OCI-LY1 (cell line): ENCODE data around the gene KRTAP22-1.

ENCODE experiments used
- H2AFZ ChIP-seq: fragments of 200-600 bp; sonication (generic), shearing (Covaris generic); 2 replicates; pipeline ENCODE4 v1.6.0; 2014; ENCODE audit warnings: antibody characterized with exemption, mild to moderate bottlenecking, low read length
- H3F3A ChIP-seq: fragments of 200-600 bp; sonication (generic), shearing (Covaris generic); 2 replicates; pipeline ENCODE4 v1.6.0; 2014; ENCODE audit warnings: mild to moderate bottlenecking, antibody characterized with exemption, low read length, moderate library complexity; ENCODE audit not compliant: insufficient read depth
- H3K27ac ChIP-seq: fragments of 200-600 bp; sonication (generic); 2 replicates; pipeline ENCODE4 v1.5.1; 2014; ENCODE audit warnings: low read length, mixed run types, mild to moderate bottlenecking, low read depth; ENCODE audit not compliant: poor library complexity, severe bottlenecking
- H3K27me3 ChIP-seq: fragments of 200-600 bp; sonication (generic); 2 replicates; pipeline ENCODE4 v1.6.0; 2014; ENCODE audit warnings: antibody characterized with exemption, mild to moderate bottlenecking, low read length, moderate library complexity; ENCODE audit not compliant: insufficient read depth
- H3K36me3 ChIP-seq: fragments of 200-600 bp; sonication (generic); 2 replicates; pipeline ENCODE4 v1.6.1; 2014; ENCODE audit warnings: mild to moderate bottlenecking, antibody characterized with exemption, low read length, moderate library complexity, mixed read lengths; ENCODE audit not compliant: insufficient read depth
- H3K4me1 ChIP-seq: fragments of 200-600 bp; sonication (generic); 2 replicates; pipeline ENCODE4 v1.5.1; 2014; ENCODE audit warnings: mild to moderate bottlenecking, low read length, moderate library complexity; ENCODE audit not compliant: insufficient read depth, severe bottlenecking
- H3K4me2 ChIP-seq: fragments of 200-600 bp; sonication (generic), shearing (Covaris generic); 2 replicates; pipeline ENCODE4 v1.6.1; 2014; ENCODE audit warnings: low read length
- H3K4me3 ChIP-seq: fragments of 200-600 bp; sonication (generic); 2 replicates; pipeline ENCODE4 v1.5.1; 2014; ENCODE audit warnings: low read length, low read depth, mild to moderate bottlenecking, mixed read lengths; ENCODE audit not compliant: poor library complexity, severe bottlenecking
- H3K79me2 ChIP-seq: fragments of 200-600 bp; shearing (Covaris generic); 2 replicates; pipeline ENCODE4 v1.6.1; 2016; ENCODE audit warnings: mixed run types, low read length, mixed read lengths; ENCODE audit not compliant: insufficient read depth
- H3K9ac ChIP-seq: fragments of 200-600 bp; sonication (generic), shearing (Covaris generic); 2 replicates; pipeline ENCODE4 v1.6.1; 2014; ENCODE audit warnings: mild to moderate bottlenecking, low read length, mixed read lengths
- H3K9me2 ChIP-seq: fragments of 200-600 bp; sonication (generic), shearing (Covaris generic); 2 replicates; pipeline ENCODE4 v1.6.1; 2014; ENCODE audit warnings: low read depth, mild to moderate bottlenecking, low read length, mixed read lengths
- H3K9me3 ChIP-seq: fragments of 200-600 bp; shearing (Covaris generic); 2 replicates; pipeline ENCODE4 v1.6.1; 2014; ENCODE audit warnings: low read length, mixed read lengths
- H4K20me1 ChIP-seq: fragments of 200-600 bp; sonication (generic), shearing (Covaris generic); 2 replicates; pipeline ENCODE4 v1.6.0; 2016; ENCODE audit warnings: mild to moderate bottlenecking, low read length; ENCODE audit not compliant: insufficient read depth
- CTCF ChIP-seq: fragments of 200-600 bp; sonication (generic), shearing (Covaris generic); IDR thresholded peaks from 2 replicates; pipeline ENCODE4 v1.5.1; 2017; ENCODE audit warnings: mild to moderate bottlenecking, antibody characterized with exemption, low read length, moderate library complexity, mixed read lengths
- EZH2 ChIP-seq: fragments of 200-600 bp; sonication (generic), shearing (Covaris generic); IDR thresholded peaks from 2 replicates; pipeline ENCODE4 v1.8.0; 2017; ENCODE audit warnings: borderline replicate concordance, mixed run types, mild to moderate bottlenecking, antibody characterized with exemption, low read length, moderate library complexity, mixed read lengths

The KRTAP22-1 gene

DNA sequence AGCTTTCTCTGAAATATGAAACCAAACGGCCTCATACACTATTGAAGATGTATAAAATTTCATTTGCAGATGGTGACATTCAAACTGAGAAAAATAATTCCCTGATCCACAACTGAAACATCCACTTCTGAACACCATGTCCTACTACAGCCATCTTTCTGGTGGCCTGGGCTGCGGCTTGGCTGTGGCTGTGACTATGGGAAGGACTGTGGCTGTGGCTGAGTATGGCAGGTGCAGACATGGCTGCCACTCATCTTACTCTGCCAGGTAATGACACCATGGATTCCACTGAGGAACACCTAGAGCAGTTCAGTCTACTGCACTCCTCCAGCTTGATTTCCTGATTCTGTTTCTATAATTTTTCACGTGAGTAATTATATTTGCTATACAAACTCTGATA lies 19.6 kb downstream of the KRTAP22-1 start, which contains the start of gene KRTAP20-4:
Gene KRTAP20-4 (plus strand): TSS at position 106 of the 400 bp plus-strand sequence.
- H4K20me1 ChIP-seq: no peaks in the 10 kb centered on the region
- H3K27ac ChIP-seq: no peak within 1 kb of the TSS
- no peaks in the 10 kb centered on the region for H3K9me3 ChIP-seq
- H2AFZ ChIP-seq: no peak within 1 kb of the TSS
- TF ChIP-seq CTCF (no peak), EZH2 (no peak)
- H3F3A ChIP-seq: no peaks in the 10 kb centered on the region
- no peaks in the 10 kb centered on the region for H3K36me3 ChIP-seq
- no peak within 1 kb of the TSS for H3K9ac ChIP-seq
- H3K4me1 ChIP-seq: no peaks in the 10 kb centered on the region
- H3K79me2 ChIP-seq: no peaks in the 10 kb centered on the region
- no peak within 1 kb of the TSS for H3K4me3 ChIP-seq
- no peaks in the 10 kb centered on the region for H3K27me3 ChIP-seq
- H3K9me2 ChIP-seq: no peaks in the 10 kb centered on the region
- no peak within 1 kb of the TSS for H3K4me2 ChIP-seq

GRCh38 chr21:30623362-30623761 lies 22.5 kb downstream of the KRTAP22-1 start:
- Histone ChIP-seq H3K27me3 (no peaks in the 10 kb centered on the region), H3K9ac (no peak overlapping the region), H3K4me3 (no peak overlapping the region), H3K4me2 (no peak overlapping the region), H3K36me3 (no peaks in the 10 kb centered on the region), H3K4me1 (no peaks in the 10 kb centered on the region), H2AFZ (no peak overlapping the region), H3F3A (no peaks in the 10 kb centered on the region), H3K9me3 (no peaks in the 10 kb centered on the region), H4K20me1 (no peaks in the 10 kb centered on the region), H3K9me2 (no peaks in the 10 kb centered on the region), H3K79me2 (no peaks in the 10 kb centered on the region), H3K27ac (no peak overlapping the region)
- TF ChIP-seq EZH2 (no peak), CTCF (no peak)

DNA sequence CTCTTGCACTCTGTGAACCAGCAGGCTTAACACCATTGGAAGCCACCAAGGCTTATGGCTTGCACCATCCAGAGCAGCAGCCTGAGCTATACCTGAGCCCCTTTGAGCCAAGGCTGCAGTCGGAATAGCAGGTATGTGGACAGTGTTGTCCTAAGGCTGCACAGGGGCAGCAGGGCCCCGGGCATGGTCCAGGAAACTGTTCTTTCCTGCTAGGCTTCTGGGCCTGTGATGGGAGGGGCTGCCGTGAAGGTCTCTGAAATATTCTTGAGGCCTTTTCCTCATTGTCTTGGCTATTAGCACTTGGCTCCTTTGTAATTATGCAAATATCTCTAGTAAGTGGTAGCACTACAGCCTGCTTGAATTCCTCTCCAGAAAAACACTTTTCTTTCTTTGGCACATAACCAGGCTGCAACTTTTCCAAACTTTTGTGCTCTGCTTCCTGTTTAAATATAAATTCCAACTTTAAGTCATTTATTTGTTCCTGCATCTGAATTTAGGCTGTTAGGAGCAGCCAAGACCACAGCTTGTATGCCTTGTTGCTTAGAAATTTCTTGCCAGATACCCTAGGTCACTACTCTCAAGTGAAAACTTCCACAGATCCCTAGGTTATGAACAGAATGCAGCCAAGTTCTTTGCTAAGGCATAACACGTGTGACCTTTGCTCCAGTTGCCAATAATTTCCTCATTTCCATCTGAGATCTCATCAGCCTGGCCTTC lies 24.7 kb downstream of the KRTAP22-1 start:
- H3K4me3 ChIP-seq: no peak overlapping the region
- no peak for TF ChIP-seq EZH2
- no peak for TF ChIP-seq CTCF

More for the DNA sequence above, 24.7 kb downstream of the KRTAP22-1 start:
- Histone ChIP-seq H3K27me3 (no peaks in the 10 kb centered on the region), H4K20me1 (no peaks in the 10 kb centered on the region), H3K36me3 (no peaks in the 10 kb centered on the region), H3F3A (no peaks in the 10 kb centered on the region), H3K79me2 (no peaks in the 10 kb centered on the region), H3K27ac (no peak overlapping the region), H3K4me2 (no peak overlapping the region), H3K4me1 (no peaks in the 10 kb centered on the region), H3K9me2 (no peaks in the 10 kb centered on the region), H3K9me3 (no peaks in the 10 kb centered on the region), H2AFZ (no peak overlapping the region), H3K9ac (no peak overlapping the region)
